SIG-M5 (cell line): ENCODE data around the gene NLRP11.
"Not testable (repeated sequence)": the region's sequence is repeated elsewhere in the genome, so short reads cannot be mapped to it uniquely, and the experiment has no call there.

Source experiments
- DNase-seq: peaks from one replicate; lab custom pipeline; 2025; lab: John Stamatoyannopoulos, UW

NLRP11 gene

GRCh38 chr19:55778331-55778730 lies 53.5 kb downstream of the NLRP11 start:
- no peak for DNase-seq

- DNase-seq = no peak
Measured at GRCh38 chr19:55777528-55777927, 54.3 kb downstream of the NLRP11 start.

- not testable (repeated sequence) for DNase-seq
Measured at GRCh38 chr19:55769632-55770031, 62.2 kb downstream of the NLRP11 start.

- DNase-seq = not testable (repeated sequence)
Measured at GRCh38 chr19:55768818-55769217, 63.0 kb downstream of the NLRP11 start, which contains the start of gene RFPL4AL1. Gene RFPL4AL1, plus strand, starts transcription at chr19:55769118. Its CDS starts 2,687 bp downstream, at chr19:55771805.

GRCh38 chr19:55766466-55766865 lies 65.3 kb downstream of the NLRP11 start:
- DNase-seq = no peak

- not testable (repeated sequence) for DNase-seq
Measured at GRCh38 chr19:55758797-55759196, 73.0 kb downstream of the NLRP11 start, which contains the start of gene RFPL4A. Gene RFPL4A, plus strand, starts transcription at chr19:55759097. Its CDS starts 2,704 bp downstream, at chr19:55761801.

- DNase-seq = not testable (repeated sequence)
Measured at GRCh38 chr19:55756808-55757207, 75.0 kb downstream of the NLRP11 start.

GRCh38 chr19:55753401-55753800 lies 78.4 kb downstream of the NLRP11 start:
- no peak for DNase-seq

- DNase-seq = no peak
Measured at GRCh38 chr19:55750715-55751114, 81.1 kb downstream of the NLRP11 start.

GRCh38 chr19:55738302-55738701 lies 93.5 kb downstream of the NLRP11 start, which contains the start of gene NLRP9:
Gene NLRP9, minus strand, starts transcription at chr19:55738402. Its CDS starts 28 bp downstream, at chr19:55738374.
- DNase-seq = no peak
